HTERT RPE-1 (cell line): Measurements from ENCODE around the gene ARHGAP11B.
"Not testable (repeated sequence)": the region's sequence is repeated elsewhere in the genome, so short reads cannot be mapped to it uniquely, and the experiment has no call there.

ENCODE experiments used
- in situ Hi-C: fragments of 300-500 bp; cut with MboI; formaldehyde crosslinking; loops from 4 replicates; pipeline ENCODE4 v1.14.3; 2020; ENCODE audit warnings: low sequenced_read_pairs

The ARHGAP11B gene

GRCh38 chr15:30625436-30626193, at the start of gene ARHGAP11B:
ARHGAP11B (plus strand) TSS chr15:30626128.
- in situ Hi-C loops, result not testable (repeated sequence)

DNA sequence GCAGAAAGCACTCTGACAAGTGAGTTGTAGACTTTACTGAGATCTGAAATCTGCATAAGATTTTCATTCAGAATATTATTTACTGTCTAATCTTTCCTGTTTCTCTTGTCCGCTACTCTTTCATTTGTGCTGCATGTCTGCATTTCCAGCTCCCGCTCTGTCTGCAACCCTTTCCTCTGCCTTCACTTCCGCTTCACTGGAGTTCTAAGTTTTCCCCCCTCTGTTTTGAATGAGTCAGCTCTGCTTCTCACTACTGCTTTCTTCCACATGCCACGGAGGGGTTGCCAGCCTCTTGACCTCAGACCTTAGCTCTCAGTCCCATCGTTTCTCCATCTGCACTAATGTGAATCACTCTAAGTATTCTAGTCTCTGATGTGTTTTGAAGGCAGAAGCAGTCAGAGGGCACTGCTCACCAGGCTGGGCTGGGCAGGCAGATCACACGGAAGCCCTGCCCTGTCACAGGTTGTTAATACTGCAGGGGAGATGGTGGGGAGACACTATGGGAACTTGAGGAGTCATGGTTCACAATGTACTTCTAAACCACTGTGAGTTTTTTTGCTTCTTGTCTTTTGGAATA, 46.4 kb upstream of the ARHGAP11B start:
- in situ Hi-C loops, result not testable (repeated sequence)

GRCh38 chr15:30580716-30581115, 45.2 kb upstream of the ARHGAP11B start:
- in situ Hi-C loops, result not testable (repeated sequence)

- in situ Hi-C loops, result not testable (repeated sequence)
Measured at GRCh38 chr15:30598953-30599352, 27.0 kb upstream of the ARHGAP11B start.

GRCh38 chr15:30603796-30604195, 22.1 kb upstream of the ARHGAP11B start, which contains the start of gene GOLGA8H:
GOLGA8H (plus strand) TSS chr15:30604028; CDS start chr15:30604126, 98 bp downstream.
- in situ Hi-C loops, result not testable (repeated sequence)

DNA sequence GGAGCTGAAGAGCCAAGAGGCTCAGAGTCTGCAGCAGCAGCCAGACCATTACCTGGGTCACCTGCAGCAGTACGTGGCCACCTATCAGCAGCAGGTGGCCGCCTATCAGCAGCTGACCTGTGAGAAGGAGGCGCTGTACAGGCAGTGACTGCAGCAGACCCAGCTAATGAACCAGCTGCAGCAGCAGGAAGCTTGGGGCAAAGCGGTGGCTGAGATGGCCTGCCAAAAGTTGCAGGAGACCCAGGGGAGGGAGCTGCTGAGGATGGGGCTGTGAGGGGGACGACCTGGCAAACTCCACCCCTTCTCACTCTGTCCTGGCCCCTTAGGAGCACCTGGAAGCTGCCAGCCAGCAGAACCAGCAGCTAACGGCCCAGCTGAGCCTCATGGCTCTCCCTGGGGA, 13.7 kb upstream of the ARHGAP11B start:
- in situ Hi-C loops, result not testable (repeated sequence)

- in situ Hi-C loops, result not testable (repeated sequence)
Measured at GRCh38 chr15:30621342-30621741, 4.6 kb upstream of the ARHGAP11B start.

GRCh38 chr15:30626194-30626565, 252 bp downstream of the ARHGAP11B start:
- in situ Hi-C loops, result not testable (repeated sequence)

DNA sequence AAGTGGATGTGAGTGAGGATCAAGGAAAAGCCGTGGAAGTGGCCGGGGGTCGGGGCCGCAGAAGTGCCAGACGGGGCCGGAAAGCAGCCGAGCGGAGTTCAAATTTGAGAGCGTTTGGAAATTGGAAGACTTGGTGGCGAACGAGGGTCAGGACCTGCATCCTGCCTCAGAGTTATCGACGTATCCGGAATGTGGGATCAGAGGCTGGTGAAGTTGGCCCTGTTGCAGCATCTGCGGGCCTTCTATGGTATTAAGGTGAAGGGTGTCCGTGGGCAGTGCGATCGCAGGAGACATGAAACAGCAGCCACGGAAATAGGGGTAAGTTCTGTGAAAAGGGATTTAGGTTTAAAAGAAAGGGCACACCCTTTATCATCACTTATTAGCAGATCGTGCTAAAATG, 704 bp downstream of the ARHGAP11B start:
- in situ Hi-C loops, result not testable (repeated sequence)

DNA sequence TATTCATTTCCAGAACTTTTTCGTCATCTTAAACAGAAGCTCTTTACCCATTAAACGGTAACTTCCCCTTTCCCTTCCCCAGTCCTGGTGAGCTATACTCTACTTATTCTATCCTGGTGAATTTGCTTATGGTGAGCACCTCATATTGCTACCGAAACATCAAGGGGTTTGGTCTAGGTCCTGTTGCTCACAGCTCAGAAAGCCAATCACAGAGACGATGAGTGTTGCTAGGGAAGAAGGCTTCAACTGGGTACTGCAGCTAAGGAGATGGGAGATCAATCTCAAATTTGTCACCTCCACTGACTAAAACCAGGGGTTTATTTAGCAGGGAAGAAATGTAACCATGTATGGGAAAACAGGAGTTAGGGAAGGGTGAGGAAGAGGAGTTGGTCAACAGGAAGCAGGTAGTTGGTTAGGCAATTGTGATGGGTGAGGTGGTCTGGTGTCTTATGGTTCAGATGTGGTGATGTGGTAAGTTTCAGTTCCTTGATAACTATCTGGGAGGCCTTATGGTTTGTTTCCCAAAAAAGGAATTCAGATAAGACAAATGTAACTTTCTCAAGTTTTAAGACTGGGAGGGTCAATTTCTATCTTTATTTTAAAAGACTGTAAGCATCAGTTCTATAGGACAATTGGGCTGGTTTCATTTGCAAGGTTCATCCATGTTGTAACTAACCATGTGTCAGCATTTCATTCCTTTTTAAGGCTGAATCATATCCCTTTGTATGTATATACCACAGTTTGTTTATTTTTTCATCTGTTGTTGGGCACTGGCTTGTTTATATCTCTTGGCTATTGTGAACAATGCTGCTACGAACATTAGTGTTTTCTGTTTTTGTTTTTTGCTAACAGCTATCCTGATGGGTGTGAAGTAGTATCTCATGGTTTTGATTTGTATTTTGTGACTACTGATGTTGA, 24.3 kb downstream of the ARHGAP11B start:
- in situ Hi-C loops, result no loop called here

DNA sequence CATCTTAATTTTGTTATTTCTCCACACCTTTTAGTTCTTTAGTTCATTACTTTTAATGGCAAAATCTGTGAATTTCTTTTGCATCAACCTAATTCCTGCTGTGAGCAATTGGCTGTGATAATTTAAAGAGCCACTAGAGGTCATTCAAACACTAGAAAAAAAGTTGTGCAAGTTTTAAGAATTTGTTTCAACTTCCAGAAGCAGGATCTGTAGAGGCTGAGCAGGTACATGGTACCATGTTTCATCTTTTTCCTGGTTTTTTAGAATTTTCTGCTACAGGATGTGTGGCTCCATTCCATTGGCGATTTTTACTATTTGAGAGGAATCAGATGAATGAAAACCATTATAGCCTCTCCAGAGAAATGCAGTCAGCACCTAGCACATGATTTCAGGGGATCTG, 35.2 kb downstream of the ARHGAP11B start:
- in situ Hi-C loops, result not testable (repeated sequence)

DNA sequence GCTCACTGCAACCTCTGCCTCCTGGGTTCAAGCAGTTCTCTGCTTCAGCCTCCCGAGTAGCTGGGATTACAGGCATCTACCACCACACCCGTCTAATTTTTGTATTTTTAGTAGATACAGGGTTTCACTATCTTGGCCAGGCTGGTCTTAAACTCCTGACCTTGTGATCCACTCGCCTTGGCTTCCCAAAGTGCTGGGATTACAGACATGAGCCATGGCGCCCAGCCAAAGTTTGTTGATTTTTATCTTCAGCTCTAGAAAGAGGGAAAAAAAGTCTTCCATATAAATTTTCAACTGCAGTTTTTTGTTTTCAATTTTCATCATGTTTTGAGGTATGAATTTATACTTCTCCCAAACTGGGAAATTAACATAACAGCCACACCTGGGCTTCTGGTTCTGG, 43.7 kb downstream of the ARHGAP11B start:
- in situ Hi-C loops, result not testable (repeated sequence)

DNA sequence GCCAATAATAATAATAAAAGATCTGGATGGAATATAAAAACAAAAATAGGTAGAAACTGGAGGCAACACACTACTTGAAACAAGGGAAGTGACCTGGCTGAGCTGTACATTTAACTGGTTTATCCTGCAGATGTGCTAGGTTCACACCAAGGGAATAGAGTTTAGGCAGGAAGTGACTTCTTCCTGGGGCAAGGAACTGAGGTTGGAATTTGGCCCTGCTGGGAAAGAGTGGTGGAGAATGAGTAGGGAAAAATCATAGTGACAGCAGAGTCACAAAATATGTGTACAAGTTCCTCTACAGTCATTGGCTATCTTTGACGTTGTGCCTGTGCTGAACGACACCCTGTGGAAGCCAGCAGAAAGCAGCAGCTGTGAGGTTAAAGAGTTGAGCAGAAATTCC, 44.1 kb downstream of the ARHGAP11B start:
- in situ Hi-C loops, result no loop called here

DNA sequence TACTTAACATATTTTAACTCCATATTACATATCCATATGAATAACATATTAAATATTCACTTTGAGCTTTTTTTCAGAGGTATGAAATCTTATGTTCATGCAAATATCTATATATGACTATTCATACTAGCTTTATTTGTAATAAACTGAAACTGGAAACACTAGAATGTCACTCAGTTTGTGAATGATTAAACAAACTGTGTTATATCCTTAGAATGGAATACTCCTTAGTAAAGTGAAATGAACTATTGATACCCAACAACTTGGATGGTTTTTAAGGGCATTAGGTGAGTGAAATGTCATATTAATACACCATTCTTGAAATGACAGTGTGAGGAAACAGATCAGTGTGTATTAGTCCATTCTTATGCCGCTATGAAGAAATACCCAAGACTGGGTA, 45.4 kb downstream of the ARHGAP11B start:
- in situ Hi-C loops, result no loop called here

DNA sequence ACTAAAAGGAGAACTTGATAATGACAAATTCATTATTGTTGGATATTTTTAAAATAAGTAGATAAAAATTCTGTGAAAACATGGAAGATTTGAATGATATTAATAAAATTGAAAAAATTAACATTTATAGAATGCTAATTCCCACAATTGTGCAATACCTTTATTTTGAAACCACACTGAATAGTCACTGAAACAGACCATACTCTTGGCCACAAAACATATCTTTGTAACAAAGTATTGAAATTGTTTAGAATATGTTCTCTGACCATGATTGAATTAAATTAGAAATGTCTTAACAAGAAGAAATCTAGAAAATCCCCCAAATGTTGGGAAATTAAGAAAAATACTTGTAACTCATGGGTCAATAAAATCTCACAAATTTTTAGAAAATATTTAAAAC, 49.2 kb downstream of the ARHGAP11B start:
- in situ Hi-C loops, result no loop called here

GRCh38 chr15:30675891-30676290, 50.0 kb downstream of the ARHGAP11B start:
- in situ Hi-C loops, result not testable (repeated sequence)

DNA sequence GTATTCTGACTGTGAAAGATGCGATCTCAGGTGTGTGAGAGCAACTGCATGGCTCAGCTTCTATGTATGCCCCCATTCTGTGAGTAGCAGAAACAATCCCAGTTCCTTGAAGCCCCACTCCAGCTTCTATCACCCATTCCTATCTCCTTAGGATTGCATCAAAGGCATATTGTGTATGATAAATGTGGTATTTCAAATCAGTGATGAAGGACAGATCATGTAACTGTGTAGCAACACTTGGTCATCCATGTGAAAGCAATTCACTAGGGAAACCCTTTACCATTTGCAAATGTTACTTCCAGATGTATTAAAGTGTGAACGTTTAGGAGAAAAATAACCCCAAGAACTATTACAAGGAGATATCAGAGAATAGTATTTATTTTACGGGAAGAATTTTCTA, 55.1 kb downstream of the ARHGAP11B start:
- in situ Hi-C loops, result not testable (repeated sequence)

GRCh38 chr15:30685709-30686285, 59.9 kb downstream of the ARHGAP11B start:
- in situ Hi-C loops, result not testable (repeated sequence)

DNA sequence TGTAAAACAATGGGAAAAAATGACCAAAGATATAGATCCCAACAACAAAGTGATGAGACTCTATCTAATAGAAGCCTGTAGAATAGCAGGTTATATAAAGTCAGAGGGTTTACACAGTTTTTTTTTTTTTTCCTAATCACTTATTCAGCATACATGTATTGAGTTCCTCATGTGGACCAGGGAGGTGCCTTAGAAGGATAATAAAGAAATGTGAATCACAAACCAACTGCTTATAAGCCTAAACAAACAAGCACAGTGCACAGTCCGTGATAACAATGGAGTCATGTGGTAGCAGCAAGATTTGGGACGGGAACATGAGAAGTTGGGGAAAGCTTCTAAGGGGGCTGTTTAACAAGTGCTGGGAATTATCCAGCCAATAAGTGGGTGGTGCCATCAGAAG, 60.7 kb downstream of the ARHGAP11B start:
- in situ Hi-C loops, result not testable (repeated sequence)
